ENCODE measurements around the gene HSP90B1. TPM values are rescaled to one million over a fixed set of nuclear protein-coding genes. Genes with fewer than 3 reads are reported as not detected.
A peak's percentile ranks its signal among the peaks of the same experiment; 100 is the strongest.

HSP90B1 gene
- total RNA-seq, 1 donor from 2014 or later, result 353 TPM

- intact Hi-C loops (cut with DNase I), result no loop called here
- no peak for ATAC-seq (ENCODE audit: poor library complexity)
- no peak for DNase-seq
Observed at GRCh38 chr12:103924761-103925641, 5.2 kb upstream of the HSP90B1 start.

- DNase-seq (peak; percentile 37), ATAC-seq (ENCODE audit: poor library complexity) (no peak)
- intact Hi-C loops (cut with DNase I), result no loop called here
Observed at GRCh38 chr12:103928682-103929045, 1.5 kb upstream of the HSP90B1 start.

GRCh38 chr12:103929046-103929783, 995 bp upstream of the HSP90B1 start:
- DNase-seq, result peak; percentile 88
- intact Hi-C loops (cut with DNase I), result no loop called here
- ATAC-seq (ENCODE audit: poor library complexity), result peak; percentile 70

- no peak for ATAC-seq (ENCODE audit: poor library complexity)
- intact Hi-C loops (cut with DNase I), result no loop called here
- no peak for DNase-seq
Observed at GRCh38 chr12:103929784-103930033, 501 bp upstream of the HSP90B1 start.

- intact Hi-C loops (cut with DNase I), result no loop called here
- DNase-seq, result peak; percentile 59
- ATAC-seq (ENCODE audit: poor library complexity), result peak; percentile 38
Observed at GRCh38 chr12:103930787-103931735, 851 bp downstream of the HSP90B1 start.

- DNase-seq (no peak), ATAC-seq (ENCODE audit: poor library complexity) (no peak)
- intact Hi-C loops (cut with DNase I), result no loop called here
Observed at GRCh38 chr12:103933237-103933636, 3.0 kb downstream of the HSP90B1 start.

- DNase-seq (no peak), ATAC-seq (ENCODE audit: poor library complexity) (no peak)
- intact Hi-C loops (cut with DNase I), result no loop called here
Observed at GRCh38 chr12:103936679-103937078, 6.5 kb downstream of the HSP90B1 start.

GRCh38 chr12:103944964-103945363, 14.8 kb downstream of the HSP90B1 start:
- ATAC-seq (ENCODE audit: poor library complexity) (no peak), DNase-seq (no peak)
- intact Hi-C loops (cut with DNase I), result no loop called here

GRCh38 chr12:103947871-103948555, 17.8 kb downstream of the HSP90B1 start:
- intact Hi-C loops (cut with DNase I), result no loop called here

GRCh38 chr12:103948746-103949406, 18.7 kb downstream of the HSP90B1 start:
- intact Hi-C loops (cut with DNase I), result no loop called here
- DNase-seq, result no peak
- no peak for ATAC-seq (ENCODE audit: poor library complexity)

More at GRCh38 chr12:103947871-103948555, 17.8 kb downstream of the HSP90B1 start:
- ATAC-seq (ENCODE audit: poor library complexity) (no peak), DNase-seq (no peak)

- ATAC-seq (ENCODE audit: poor library complexity) (no peak), DNase-seq (no peak)
- intact Hi-C loops (cut with DNase I), result no loop called here
Observed at GRCh38 chr12:103952497-103952896, 22.3 kb downstream of the HSP90B1 start.

- ATAC-seq (ENCODE audit: poor library complexity) (no peak), DNase-seq (no peak)
- intact Hi-C loops (cut with DNase I), result no loop called here
Observed at GRCh38 chr12:103955811-103956508, 25.8 kb downstream of the HSP90B1 start.

- peak; percentile 54 for ATAC-seq (ENCODE audit: poor library complexity)
- no peak for DNase-seq
- intact Hi-C loops (cut with DNase I), result no loop called here
Observed at GRCh38 chr12:103956509-103957027, 26.4 kb downstream of the HSP90B1 start.

- intact Hi-C loops (cut with DNase I), result no loop called here
- ATAC-seq (ENCODE audit: poor library complexity) (no peak), DNase-seq (no peak)
Observed at GRCh38 chr12:103957865-103958388, 27.7 kb downstream of the HSP90B1 start.

GRCh38 chr12:103958621-103959020, 28.4 kb downstream of the HSP90B1 start:
- ATAC-seq (ENCODE audit: poor library complexity) (no peak), DNase-seq (no peak)
- intact Hi-C loops (cut with DNase I), result no loop called here

- intact Hi-C loops (cut with DNase I), result loop anchor here (10.0 kb wide), 1 partner anchor 104 kb away; the partner anchor contains the start of gene HCFC2
- no peak for DNase-seq
- ATAC-seq (ENCODE audit: poor library complexity), result no peak
Observed at GRCh38 chr12:103960616-103961227, 30.5 kb downstream of the HSP90B1 start.

Measured in Right ventricle myocardium superior (tissue), 1 donor.